Activated CD8-positive, alpha-beta memory T cell treated with anti-CD3 and anti-CD28 coated beads, Interleukin-2, amount 10 ng/mL, durations not matched to agents 7 days and 5 days (primary cell): ENCODE data around the gene TBX4. TPM values are rescaled to one million over a fixed set of nuclear protein-coding genes. Genes with fewer than 3 reads are reported as not detected.
"Not testable (repeated sequence)": the region's sequence is repeated elsewhere in the genome, so short reads cannot be mapped to it uniquely, and the experiment has no call there.

Experiments
- ATAC-seq: fragments of 150-1000 bp; cut with Tn5 transposase; one replicate; pipeline ENCODE4 v1.10.0; 2021; ENCODE audit warnings: moderate library complexity
- CTCF ChIA-PET: fragments of 350-600 bp; sonication (Branson Sonifier 250); formaldehyde crosslinking; loops from one replicate; lab custom pipeline; 2021; ENCODE audit warnings: antibody characterized with exemption; lab: Charles Lee
- DNase-seq: peaks from one replicate; pipeline ENCODE4 v3.0.0-alpha.2; 2020
- H3K27ac Mint-ChIP-seq: one replicate; pipeline ENCODE4 v1.8.0; 2021; ENCODE audit warnings: mild to moderate bottlenecking, mixed read lengths
- H3K27me3 Mint-ChIP-seq: one replicate; pipeline ENCODE4 v1.8.0; 2021; ENCODE audit warnings: mixed read lengths
- H3K36me3 Mint-ChIP-seq: one replicate; pipeline ENCODE4 v1.8.0; 2021; ENCODE audit warnings: mild to moderate bottlenecking, mixed read lengths
- H3K4me1 Mint-ChIP-seq: one replicate; pipeline ENCODE4 v1.8.0; 2021; ENCODE audit warnings: mixed read lengths
- H3K4me3 Mint-ChIP-seq: one replicate; pipeline ENCODE4 v1.8.0; 2021; ENCODE audit warnings: mild to moderate bottlenecking, moderate library complexity, mixed read lengths
- H3K9me3 Mint-ChIP-seq: one replicate; pipeline ENCODE4 v1.8.0; 2022; ENCODE audit warnings: low read depth, mixed read lengths
- total RNA-seq, 2 experiments: library from RNA; stranded (reverse); gene quantifications; one replicate each; pipeline ENCODE4 v1.2.3, GENCODE V29; 2021

TBX4 gene
- total RNA-seq, 2 experiments from 2014 or later, result not detected

DNA sequence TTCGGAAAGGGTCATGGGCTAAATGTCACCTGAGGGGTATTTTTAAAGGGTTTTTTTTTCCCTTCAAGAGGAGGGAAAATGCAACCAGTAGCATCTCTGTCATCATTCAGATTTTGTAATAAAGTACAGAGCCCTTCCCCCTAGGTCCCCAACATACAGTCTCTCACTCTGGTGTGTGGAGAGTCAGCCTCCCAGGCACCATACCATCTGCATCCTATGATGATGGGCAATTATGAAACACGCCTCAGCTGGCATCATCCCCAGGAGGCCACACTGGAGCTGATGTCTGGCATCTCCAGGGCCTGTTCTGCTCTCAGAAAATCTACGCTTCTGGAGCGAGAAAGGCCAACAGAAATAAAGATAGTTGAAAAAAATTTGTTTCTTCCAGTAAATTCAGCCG, 32.0 kb downstream of the TBX4 start:
- H3K36me3 Mint-ChIP-seq, result no peaks in the 10 kb centered on the region
- H3K9me3 Mint-ChIP-seq, result no peaks in the 10 kb centered on the region
- no peak for ATAC-seq
- H3K27ac Mint-ChIP-seq, result no peak overlapping the region
- peaks cover 4% of the 10 kb centered on the region for H3K27me3 Mint-ChIP-seq
- no peak overlapping the region for H3K4me3 Mint-ChIP-seq
- no peak for DNase-seq
- no peaks in the 10 kb centered on the region for H3K4me1 Mint-ChIP-seq
- CTCF ChIA-PET, result interaction anchor here (0.6 to 1.3 kb wide), 2 partner anchors 10 to 670 kb away, joined by 3 to 4 read pairs; no protein-coding TSS in a partner anchor

- CTCF ChIA-PET, result interaction anchor here (1.3 kb wide), 1 partner anchor 9 kb away, joined by 4 read pairs; no protein-coding TSS in a partner anchor
- Mint-ChIP-seq H3K36me3 (no peaks in the 10 kb centered on the region), H3K27me3 (peaks cover 10% of the 10 kb centered on the region), H3K9me3 (no peaks in the 10 kb centered on the region), H3K4me3 (no peak overlapping the region), H3K27ac (no peak overlapping the region), H3K4me1 (no peaks in the 10 kb centered on the region)
- no peak for DNase-seq
- no peak for ATAC-seq
Observed at GRCh38 chr17:61485067-61485775, 33.0 kb downstream of the TBX4 start.

GRCh38 chr17:61486135-61487120, 34.2 kb downstream of the TBX4 start:
- ATAC-seq (no peak), DNase-seq (no peak)
- Mint-ChIP-seq H3K27ac (no peak overlapping the region), H3K4me1 (no peaks in the 10 kb centered on the region), H3K27me3 (peaks cover 10% of the 10 kb centered on the region), H3K4me3 (no peak overlapping the region), H3K36me3 (no peaks in the 10 kb centered on the region), H3K9me3 (no peaks in the 10 kb centered on the region)
- CTCF ChIA-PET, result no interaction called here

DNA sequence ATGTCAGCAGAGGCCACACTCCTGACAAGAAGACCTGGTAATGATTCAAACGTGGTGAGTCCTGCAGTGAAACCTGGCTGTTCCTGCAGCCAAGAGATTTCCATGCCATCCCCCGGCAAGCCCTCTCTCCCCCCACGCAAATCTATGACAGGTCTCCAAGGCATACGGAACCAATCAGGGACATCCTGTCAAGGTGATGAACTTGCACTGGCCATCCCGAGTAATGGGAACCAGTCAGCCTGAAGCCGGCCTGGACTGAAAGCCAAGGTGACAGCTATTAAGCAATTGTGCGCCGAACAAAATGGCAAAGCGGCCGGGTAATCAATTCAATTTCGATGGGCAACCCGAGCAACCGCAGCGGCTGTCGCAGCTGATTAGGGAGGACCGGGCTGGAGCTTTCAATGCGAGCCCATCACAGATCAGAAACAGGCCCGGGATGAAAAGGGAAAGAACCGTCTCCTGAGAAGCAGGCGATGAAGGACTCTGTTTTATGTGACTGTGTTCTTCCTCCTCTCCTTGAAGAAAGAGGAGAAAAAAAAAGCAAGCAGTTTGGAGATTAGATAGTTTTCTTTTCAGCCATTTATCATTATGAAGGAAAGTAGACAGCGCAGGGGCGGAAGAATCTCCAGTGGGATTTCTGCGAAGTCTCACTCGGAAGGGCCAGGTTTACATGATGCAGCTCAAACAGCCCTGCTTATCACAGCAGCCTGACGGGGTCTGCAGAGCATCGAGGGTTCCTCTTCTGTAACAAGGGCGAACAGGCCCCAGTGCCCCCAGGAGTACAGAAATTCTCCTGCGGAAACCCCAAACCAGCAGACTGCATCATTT, 35.2 kb downstream of the TBX4 start:
- H3K4me3 Mint-ChIP-seq, result no peak overlapping the region
- no peaks in the 10 kb centered on the region for H3K36me3 Mint-ChIP-seq
- ATAC-seq (no peak), DNase-seq (no peak)
- CTCF ChIA-PET, result no interaction called here
- no peaks in the 10 kb centered on the region for H3K9me3 Mint-ChIP-seq
- H3K27me3 Mint-ChIP-seq, result peaks cover 14% of the 10 kb centered on the region
- no peaks in the 10 kb centered on the region for H3K4me1 Mint-ChIP-seq
- H3K27ac Mint-ChIP-seq, result no peak overlapping the region

- Mint-ChIP-seq H3K4me3 (no peak overlapping the region), H3K27me3 (peaks cover 19% of the 10 kb centered on the region), H3K27ac (no peak overlapping the region), H3K4me1 (no peaks in the 10 kb centered on the region), H3K36me3 (no peaks in the 10 kb centered on the region), H3K9me3 (no peaks in the 10 kb centered on the region)
- CTCF ChIA-PET, result no interaction called here
- ATAC-seq (no peak), DNase-seq (no peak)
Observed at GRCh38 chr17:61487989-61488595, 35.9 kb downstream of the TBX4 start.

DNA sequence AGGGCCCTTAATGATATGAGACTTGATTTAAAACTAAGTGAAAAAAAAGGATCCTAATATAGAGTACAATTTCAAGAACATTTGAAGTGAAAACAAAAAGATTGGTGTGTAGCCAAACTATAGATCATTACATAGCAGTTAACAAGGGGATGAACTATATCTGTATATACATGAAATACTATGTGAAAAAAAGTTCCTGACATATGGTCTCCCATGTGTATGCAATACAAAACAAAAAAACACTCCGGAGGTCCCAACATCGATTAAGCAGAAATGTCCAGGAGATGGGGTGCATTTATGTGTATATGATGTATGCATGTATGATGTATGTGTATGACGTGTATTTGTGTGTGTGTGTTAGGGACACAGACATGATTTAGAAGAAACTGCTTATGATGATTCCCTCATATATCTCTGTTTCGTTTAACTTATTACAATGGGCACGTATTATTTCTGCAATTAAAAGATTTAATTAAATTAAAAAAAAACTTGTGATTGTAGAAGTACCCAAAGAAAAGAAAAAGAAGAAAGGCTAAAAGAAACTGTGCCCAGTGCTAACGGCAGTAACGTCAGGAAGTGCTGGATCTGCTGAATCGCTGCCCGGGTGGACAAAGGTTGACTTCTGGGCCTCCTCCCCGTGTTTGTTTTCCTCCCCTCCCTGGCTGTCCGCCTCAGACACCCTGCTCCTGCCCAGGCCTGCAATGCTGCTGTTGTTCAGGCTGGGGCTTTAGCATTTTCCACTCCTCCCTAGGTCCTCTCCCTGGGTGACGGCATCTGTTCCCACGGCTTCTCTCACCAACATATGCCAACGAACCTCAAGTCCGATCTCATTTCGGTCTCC, 36.9 kb downstream of the TBX4 start:
- no peaks in the 10 kb centered on the region for H3K36me3 Mint-ChIP-seq
- peaks cover 21% of the 10 kb centered on the region for H3K27me3 Mint-ChIP-seq
- no peak overlapping the region for H3K4me3 Mint-ChIP-seq
- DNase-seq (no peak), ATAC-seq (no peak)
- no peaks in the 10 kb centered on the region for H3K9me3 Mint-ChIP-seq
- CTCF ChIA-PET, result no interaction called here
- H3K27ac Mint-ChIP-seq, result no peak overlapping the region
- no peaks in the 10 kb centered on the region for H3K4me1 Mint-ChIP-seq

- Mint-ChIP-seq H3K27me3 (peaks cover 21% of the 10 kb centered on the region), H3K36me3 (no peaks in the 10 kb centered on the region), H3K9me3 (no peaks in the 10 kb centered on the region), H3K4me1 (no peaks in the 10 kb centered on the region), H3K4me3 (no peak overlapping the region), H3K27ac (no peak overlapping the region)
- DNase-seq (no peak), ATAC-seq (no peak)
- CTCF ChIA-PET, result no interaction called here
Observed at GRCh38 chr17:61489719-61490490, 37.7 kb downstream of the TBX4 start.

DNA sequence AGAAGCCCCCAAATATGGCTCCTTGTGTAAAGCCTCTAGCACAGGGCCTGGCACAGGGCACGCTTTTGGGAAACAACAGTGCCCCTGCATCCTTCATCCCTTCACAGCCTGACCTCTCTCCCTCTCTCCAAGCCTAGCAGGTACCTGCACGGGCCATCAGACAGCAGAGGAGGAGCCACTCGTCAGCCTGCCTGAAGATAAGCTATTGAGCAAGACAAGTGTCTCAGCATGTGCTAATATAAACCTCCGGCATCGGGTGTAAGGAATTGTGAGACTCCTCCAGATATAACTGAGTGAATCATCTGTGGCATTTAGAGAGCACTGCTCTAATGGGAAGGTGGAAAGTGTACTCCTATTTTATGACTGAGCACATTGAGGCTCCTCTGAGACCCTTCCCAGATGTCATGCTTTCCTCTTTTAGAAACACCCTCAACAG, 38.3 kb downstream of the TBX4 start:
- Mint-ChIP-seq H3K4me3 (no peak overlapping the region), H3K36me3 (no peaks in the 10 kb centered on the region), H3K9me3 (no peaks in the 10 kb centered on the region), H3K27me3 (peaks cover 18% of the 10 kb centered on the region), H3K4me1 (peaks cover 4% of the 10 kb centered on the region), H3K27ac (no peak overlapping the region)
- DNase-seq (no peak), ATAC-seq (no peak)
- CTCF ChIA-PET, result no interaction called here

- Mint-ChIP-seq H3K27ac (no peak overlapping the region), H3K4me1 (peaks cover 11% of the 10 kb centered on the region), H3K27me3 (peaks cover 24% of the 10 kb centered on the region), H3K36me3 (no peaks in the 10 kb centered on the region), H3K4me3 (no peak overlapping the region), H3K9me3 (no peaks in the 10 kb centered on the region)
- ATAC-seq (no peak), DNase-seq (no peak)
- CTCF ChIA-PET, result no interaction called here
Observed at GRCh38 chr17:61491981-61492380, 39.8 kb downstream of the TBX4 start.

DNA sequence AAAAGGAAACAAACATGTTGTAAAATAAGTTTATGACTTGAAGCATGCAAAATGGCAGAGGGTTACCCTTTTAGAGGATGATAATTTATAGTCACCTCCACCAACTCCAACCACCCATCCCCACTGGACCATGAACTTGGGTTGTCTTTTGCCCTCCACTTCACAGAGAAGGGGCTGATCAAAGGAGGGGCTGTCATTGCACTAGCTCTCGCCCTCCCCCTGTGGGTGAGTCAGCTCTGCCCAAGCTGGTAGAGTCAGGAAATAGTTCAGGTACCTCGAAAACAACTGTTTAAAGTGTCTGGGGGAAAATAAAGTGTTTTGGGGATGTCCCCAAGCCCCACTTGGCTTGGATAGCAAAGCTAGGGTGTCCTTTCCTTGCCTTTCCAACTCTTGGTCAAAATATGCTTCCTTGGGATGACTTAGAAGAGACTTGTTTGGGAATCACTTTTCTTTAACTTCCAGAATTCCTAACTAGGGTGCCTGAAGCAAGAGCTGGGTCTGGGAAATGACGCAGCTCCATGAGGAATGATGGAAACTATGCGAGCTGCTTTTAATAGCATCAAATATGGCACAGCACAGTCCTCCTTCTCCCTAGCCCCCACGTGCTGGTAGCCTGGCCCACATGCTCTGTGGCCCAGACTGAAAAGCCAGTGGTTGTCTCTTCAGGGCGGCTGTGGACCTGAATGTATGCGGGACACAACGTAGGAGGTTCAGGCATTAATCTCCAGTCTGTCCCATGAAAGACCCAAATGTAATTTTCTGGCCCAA, 40.7 kb downstream of the TBX4 start:
- DNase-seq (no peak), ATAC-seq (no peak)
- Mint-ChIP-seq H3K36me3 (no peaks in the 10 kb centered on the region), H3K4me3 (no peak overlapping the region), H3K27ac (no peak overlapping the region), H3K9me3 (no peaks in the 10 kb centered on the region), H3K4me1 (peaks cover 11% of the 10 kb centered on the region), H3K27me3 (peaks cover 29% of the 10 kb centered on the region)
- CTCF ChIA-PET, result interaction anchor here (1.9 kb wide), 1 partner anchor 9 kb away, joined by 4 read pairs; no protein-coding TSS in a partner anchor

DNA sequence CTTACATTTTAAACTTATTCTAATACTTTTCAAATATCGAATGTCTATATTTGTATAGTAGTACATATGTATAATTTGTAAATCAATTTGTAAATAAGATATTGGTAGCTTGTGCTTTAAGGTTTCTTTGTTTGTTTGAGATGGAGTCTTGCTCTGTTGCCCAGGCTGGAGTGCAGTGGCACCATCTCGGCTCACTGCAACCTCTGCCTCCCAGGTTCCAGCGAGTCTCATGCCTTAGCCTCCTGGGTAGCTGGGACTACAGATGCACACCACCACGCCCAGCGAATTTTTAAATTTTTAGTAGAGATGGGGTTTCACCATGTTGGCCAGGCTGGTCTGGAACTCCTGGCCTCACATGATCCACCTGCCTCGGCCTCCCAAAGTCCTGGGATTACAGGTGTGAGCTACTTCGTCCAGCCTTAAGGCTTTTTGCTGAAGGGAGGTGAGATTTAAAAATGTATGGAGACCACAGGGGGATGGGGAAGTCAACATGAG, 41.7 kb downstream of the TBX4 start:
- not testable (repeated sequence) for H3K4me3 Mint-ChIP-seq, H3K9me3 Mint-ChIP-seq, H3K36me3 Mint-ChIP-seq, ATAC-seq, H3K27ac Mint-ChIP-seq, DNase-seq
- Mint-ChIP-seq H3K4me1 (peaks cover 11% of the 10 kb centered on the region), H3K27me3 (peaks cover 30% of the 10 kb centered on the region)
- CTCF ChIA-PET, result interaction anchor here (1.9 kb wide), 1 partner anchor 9 kb away, joined by 4 read pairs; no protein-coding TSS in a partner anchor
